Stimulated activated CD4-positive, alpha-beta T cell treated with anti-CD3 and anti-CD28 coated beads, Interleukin-1b, Interleukin-23, amount 100 ng/mL, for 1 hour (primary cell): ENCODE results near the gene ZNF621.
A peak's percentile ranks its signal among the peaks of the same experiment; 100 is the strongest.
"Not testable (repeated sequence)": the region's sequence is repeated elsewhere in the genome, so short reads cannot be mapped to it uniquely, and the experiment has no call there.

Experiments used
- DNase-seq, 2 donors: peaks; one replicate each; pipeline ENCODE4 v3.0.0-alpha.2; 2020; ENCODE audit warnings: low read depth in 2 of 2

The ZNF621 gene

DNA sequence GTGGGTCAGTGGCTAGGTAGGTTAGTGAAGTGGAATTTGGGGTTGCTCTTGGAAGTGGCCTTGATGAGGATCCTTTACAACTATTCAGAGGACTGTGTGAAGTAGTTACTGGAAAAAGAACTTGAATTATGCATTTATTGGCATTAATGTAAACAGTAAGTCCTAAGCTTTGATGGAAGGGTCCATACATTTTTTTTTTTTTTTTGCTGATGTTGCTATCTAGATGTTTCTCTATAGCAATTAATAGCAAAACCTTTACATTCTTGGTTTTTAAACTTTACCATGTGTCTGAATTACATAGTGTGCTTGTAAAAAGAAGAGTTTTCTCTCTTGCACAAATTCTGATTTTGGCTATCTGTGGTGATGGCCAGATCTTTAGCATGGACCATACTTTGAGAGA is 9.5 kb downstream of the ZNF621 start:
- no peak for DNase-seq

GRCh38 chr3:40546816-40547215 is 22.1 kb downstream of the ZNF621 start:
- DNase-seq: no peak

GRCh38 chr3:40550167-40550566 is 25.4 kb downstream of the ZNF621 start:
- no peak for DNase-seq

DNA sequence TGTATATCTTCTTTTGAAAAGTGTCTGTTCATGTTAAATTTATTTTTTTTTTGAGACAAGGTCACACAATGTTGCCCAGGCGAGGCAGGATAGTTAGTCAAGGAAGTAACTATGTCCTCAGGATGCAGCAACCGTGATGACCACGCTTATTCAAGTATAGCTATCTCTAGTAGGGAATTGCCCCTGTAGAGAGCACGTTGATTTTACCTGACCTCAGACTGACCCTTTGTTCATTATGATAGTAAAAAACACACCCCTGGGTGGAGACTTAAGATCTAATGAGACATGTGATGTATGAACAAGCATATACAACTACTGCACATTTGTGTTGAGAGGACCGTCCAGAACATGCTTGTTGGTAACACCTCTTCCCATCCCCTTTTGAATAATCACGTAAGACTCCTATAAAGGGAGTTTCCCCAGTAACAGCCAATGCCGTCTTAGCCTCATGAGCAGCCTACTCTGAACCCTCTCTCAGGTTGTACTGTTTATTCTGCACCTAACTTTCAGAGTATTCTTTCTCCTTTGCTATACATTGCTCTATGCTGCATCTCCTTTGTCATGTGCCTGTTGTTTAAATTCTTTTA is 32.9 kb downstream of the ZNF621 start:
- no peak for DNase-seq

GRCh38 chr3:40562482-40562881 is 37.7 kb downstream of the ZNF621 start:
- DNase-seq: not testable (repeated sequence)

DNA sequence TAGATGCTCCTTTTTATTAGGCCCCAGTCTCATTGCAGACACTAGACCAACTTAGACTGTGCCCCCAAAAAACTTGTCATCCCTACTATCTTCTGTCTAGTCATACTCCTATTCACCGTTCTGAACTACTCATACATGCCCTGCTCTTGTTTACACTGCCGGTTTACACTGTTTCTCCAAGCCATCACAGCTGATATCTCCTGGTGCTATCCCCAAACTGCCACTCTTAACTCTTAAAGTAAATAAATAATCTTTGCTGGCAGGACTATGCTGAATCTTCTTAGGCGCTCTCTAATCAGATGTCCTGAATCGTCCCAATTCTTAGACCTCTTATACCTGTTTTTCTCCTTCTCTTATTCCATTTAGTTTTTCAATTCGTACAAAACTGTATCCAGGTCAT is 40.9 kb downstream of the ZNF621 start:
- not testable (repeated sequence) for DNase-seq

- no peak for DNase-seq
These were observed 41.9 kb downstream of the ZNF621 start for GRCh38 chr3:40566694-40567093.

DNA sequence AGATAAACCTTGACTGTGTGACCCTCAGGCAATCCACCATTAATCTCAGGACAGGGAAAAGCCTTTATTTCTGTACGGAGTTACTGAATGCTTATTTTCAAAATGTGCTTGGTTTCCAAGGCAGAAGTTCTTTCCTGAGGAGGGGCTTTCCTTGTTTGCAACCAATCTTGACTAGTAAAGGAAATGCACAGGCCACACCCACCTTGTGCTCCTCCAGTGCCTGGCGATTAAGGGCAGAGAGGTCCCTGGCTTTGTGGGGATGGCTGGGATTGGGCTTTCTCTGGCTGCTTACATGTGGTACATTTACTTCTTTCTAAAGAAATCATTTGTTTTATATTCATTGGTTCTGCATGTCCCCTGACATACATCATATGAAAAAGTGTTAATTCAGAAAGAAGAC is 47.8 kb downstream of the ZNF621 start:
- no peak for DNase-seq

- no peak for DNase-seq
These were observed 49.3 kb downstream of the ZNF621 start for GRCh38 chr3:40574050-40574449.

DNA sequence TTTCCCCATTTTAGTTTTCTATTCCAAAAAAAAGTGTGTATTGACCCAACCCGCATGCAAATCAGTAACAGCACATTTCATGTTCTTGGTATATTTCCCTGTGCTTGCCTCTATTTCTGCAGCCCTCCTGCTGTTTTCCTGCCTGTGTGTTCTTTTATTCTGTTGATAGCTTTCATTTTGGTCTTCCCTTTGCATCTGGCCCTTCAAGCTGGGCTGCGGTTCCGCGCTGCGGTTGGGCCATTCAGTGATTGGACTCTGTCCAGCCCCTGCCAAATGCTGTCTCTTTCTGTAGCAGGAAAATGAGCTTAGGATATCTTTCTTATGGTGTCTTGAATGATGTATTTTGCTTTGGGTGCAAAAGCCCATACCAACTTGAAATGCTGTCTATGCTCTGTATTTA is 49.9 kb downstream of the ZNF621 start:
- DNase-seq: no peak

- DNase-seq: no peak
These were observed 51.6 kb downstream of the ZNF621 start for GRCh38 chr3:40576396-40576795.

DNA sequence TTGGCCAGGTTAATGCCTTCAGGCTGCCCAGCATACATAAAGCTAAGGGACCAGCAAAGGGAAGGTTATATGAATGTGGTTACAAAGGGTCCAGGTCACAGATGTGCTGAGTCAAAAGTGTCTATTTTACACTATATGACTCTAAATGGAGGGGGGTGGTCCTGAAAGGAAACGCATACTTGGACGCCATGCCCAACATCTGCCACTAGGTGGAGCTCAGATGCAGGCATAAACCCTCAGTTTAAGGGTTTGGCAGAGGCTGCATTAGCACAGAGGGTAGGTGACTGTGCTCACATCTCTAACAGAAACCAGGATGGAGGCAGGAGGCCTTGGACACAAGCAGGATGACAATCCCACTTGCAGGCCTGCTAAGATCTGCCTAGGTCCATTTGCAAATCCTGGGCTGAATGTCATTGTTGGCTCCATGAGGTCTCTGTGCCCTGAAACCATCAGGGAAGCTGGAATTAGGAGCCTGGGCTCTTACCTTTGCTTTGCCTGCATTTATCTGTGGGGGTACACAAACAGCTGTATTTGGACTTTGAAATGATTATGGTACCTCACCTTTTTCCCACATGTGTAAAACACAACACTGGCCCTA is 55.8 kb downstream of the ZNF621 start:
- DNase-seq: peak in 1 of 2 donors; percentile 30

- DNase-seq: no peak
These were observed 56.4 kb downstream of the ZNF621 start for GRCh38 chr3:40581166-40581565.

DNA sequence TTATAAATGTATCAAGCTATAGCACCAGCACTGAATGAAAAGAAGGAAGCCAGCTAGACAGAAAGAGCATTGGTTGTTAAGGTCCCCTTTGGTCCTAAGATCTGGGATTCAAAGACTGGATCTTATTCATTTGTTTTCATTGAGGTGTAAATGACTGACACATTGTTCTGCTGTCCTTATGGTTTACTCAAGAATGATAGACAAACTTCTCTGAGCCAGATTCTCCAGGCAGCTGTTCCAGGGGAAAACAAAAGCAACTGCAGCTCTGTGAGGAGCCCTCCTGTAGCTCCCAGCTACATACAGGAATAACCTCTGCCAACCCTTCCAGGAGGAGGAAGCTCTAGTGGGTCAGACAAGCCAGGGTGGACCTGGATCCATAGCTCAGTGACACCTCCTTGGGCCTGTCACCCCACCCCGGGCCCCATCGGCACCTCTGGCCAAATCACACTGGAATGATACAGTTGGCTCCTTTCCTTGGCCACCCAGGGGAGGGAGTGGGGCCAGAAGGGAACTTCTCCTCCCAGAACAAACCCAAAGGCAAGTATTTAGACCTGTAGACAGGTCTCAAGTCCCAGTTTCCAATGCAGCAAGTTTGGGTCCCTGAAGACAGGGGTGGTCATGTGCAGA is 57.8 kb downstream of the ZNF621 start:
- no peak for DNase-seq

DNA sequence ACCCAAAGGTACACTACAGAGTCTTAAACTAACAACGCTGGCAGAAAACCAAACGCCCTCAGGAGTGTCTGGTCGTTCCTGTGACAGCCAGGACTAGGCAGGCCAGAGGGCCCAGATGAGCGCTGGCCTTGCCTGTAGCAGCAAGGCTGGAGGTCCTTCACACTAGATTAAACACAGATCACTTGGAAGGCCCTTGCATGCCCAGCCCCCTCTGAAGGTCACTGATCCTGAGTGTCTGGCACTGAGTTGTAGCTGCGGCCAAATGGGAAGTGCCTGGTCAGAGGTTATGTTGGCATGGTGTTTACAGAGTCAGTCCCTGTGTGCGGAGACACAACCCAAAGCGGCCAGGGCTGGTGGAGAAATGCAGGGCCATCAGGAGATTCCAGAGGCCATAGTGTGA is 58.9 kb downstream of the ZNF621 start:
- no peak for DNase-seq

GRCh38 chr3:40584625-40585189 is 59.9 kb downstream of the ZNF621 start:
- DNase-seq: peak; percentile 30 to 56

GRCh38 chr3:40585381-40586016 is 60.7 kb downstream of the ZNF621 start:
- DNase-seq: no peak

DNA sequence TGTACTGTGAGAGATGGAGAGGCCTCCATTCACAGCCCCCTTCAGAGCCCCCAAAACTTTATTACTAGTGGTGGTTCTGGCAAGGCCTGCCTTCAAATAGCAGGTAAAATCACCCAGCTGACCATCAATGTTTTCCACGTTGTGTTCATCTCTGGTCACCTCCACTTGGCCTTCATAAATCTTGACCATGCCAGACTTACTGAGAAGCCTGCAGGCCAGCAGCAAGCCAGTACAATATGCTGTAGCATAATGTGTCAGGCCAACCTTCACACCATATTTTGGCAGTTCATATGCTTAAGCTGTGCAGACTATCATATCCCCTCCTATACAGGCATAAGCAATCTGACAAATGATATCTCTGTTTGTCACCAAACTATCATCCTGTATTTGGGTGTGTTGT is 62.1 kb downstream of the ZNF621 start:
- no peak for DNase-seq

DNA sequence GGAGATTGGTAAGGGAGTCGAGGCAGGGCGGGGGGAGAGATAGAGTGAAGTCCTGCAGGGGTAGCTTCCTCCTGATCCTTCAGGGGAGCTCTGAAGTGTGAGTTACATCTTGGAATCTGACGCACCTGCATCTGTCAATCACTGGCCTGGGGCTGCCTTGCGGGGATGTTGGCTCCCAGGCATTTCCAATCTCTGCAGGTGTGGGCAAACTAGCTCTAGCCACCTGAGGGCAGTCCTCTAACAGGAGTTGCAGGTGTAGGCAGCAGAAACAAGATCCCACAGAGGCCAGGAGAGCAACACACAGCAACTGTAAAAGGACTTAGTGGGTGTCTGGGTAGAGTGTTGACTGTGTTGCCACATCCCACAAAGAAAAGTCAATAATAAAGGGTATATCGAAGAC is 63.6 kb downstream of the ZNF621 start:
- no peak for DNase-seq
